ENCODE measurements around the gene SMARCAL1.

SMARCAL1 gene

DNA sequence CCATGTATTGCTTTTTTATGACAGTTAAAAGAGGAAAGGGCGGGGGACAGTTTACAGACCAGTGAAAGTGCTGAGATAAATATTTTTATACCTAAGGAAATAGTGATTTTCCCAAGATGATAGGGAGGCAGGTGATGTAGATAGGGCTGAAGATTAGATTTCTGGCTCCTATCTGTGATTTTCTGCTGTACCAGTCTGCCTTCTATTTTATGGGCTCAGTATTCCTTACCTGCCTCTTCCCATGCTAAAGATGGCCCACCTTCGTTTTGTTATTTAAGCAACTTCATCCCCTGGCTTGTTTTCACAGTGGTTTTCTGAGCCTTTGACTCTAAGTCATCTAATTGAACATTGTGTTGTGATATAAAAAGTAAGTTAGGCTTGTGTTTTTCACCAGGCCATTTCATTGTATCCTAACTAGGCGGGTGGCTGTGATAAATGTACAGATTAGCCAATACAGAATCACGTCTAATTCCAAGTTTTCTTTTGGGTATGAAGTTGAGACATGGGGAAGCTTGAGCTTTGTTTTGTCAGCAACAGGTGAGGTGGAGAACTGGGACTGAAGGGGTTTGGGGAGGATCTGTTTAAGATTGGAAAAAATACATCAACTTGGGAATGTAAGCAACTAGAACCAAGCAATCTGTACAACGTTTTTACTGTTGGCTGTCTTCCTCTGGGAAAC, 91.6 kb downstream of the SMARCAL1 start:
- TF ChIP-seq SUZ12 (IDR thresholded peaks at IDR 0.05; ENCODE audit: extremely low read depth, insufficient read depth, insufficient read length) (no peak), ZNF274 (IDR thresholded peaks at IDR 0.05; ENCODE audit: low read depth, low read length) (no peak), YY1 (IDR thresholded peaks at IDR 0.05; ENCODE audit: insufficient read depth, insufficient read length) (no peak)
- no peak overlapping the region for H3K4me3 ChIP-seq (ENCODE audit: insufficient read length, low read depth)
- DNase-seq (ENCODE audit: low read depth, low spot score), result no peak
- H3K9ac ChIP-seq (ENCODE audit: insufficient read length, low read depth), result no peak overlapping the region
- no peaks in the 10 kb centered on the region for H3K27me3 ChIP-seq (ENCODE audit: insufficient read depth, insufficient read length)
- H3K9me3 ChIP-seq (ENCODE audit: insufficient read depth, low read length), result no peaks in the 10 kb centered on the region
- no peaks in the 10 kb centered on the region for H3K4me1 ChIP-seq (ENCODE audit: insufficient read depth, insufficient read length)
- peaks cover 70% of the 10 kb centered on the region for H3K36me3 ChIP-seq (ENCODE audit: insufficient read depth, insufficient read length, low read length)

DNA sequence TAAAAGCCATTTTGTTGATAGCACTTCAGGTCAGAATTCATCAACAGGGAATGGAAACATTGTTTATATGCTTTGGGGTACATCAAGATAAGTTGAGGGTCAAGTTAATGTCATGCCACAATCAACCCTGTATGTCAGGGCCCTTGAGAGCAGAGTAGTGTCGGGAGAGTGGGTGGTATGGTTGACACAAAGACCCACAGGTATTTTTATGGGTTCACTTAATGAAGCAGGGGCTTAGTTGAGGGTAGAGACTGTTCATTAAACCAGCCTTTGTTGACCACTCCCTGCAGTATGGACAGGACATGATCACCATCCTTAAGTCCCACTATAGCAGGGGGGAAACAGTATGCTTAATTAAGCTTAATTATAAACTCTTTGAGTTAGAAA, 92.1 kb downstream of the SMARCAL1 start:
- TF ChIP-seq ZNF274 (IDR thresholded peaks at IDR 0.05; ENCODE audit: low read depth, low read length) (no peak), YY1 (IDR thresholded peaks at IDR 0.05; ENCODE audit: insufficient read depth, insufficient read length) (no peak), SUZ12 (IDR thresholded peaks at IDR 0.05; ENCODE audit: extremely low read depth, insufficient read depth, insufficient read length) (no peak)

GRCh38 chr2:216505133-216506106, 93.1 kb downstream of the SMARCAL1 start:
- no peaks in the 10 kb centered on the region for H3K4me1 ChIP-seq (ENCODE audit: insufficient read depth, insufficient read length)
- TF ChIP-seq YY1 (IDR thresholded peaks at IDR 0.05; ENCODE audit: insufficient read depth, insufficient read length), result no peak
- TF ChIP-seq ZNF274 (IDR thresholded peaks at IDR 0.05; ENCODE audit: low read depth, low read length), result no peak
- no peak for TF ChIP-seq SUZ12 (IDR thresholded peaks at IDR 0.05; ENCODE audit: extremely low read depth, insufficient read depth, insufficient read length)
- peaks cover 62% of the 10 kb centered on the region for H3K36me3 ChIP-seq (ENCODE audit: insufficient read depth, insufficient read length, low read length)
- no peak overlapping the region for H3K9ac ChIP-seq (ENCODE audit: insufficient read length, low read depth)
- no peaks in the 10 kb centered on the region for H3K27me3 ChIP-seq (ENCODE audit: insufficient read depth, insufficient read length)
- no peaks in the 10 kb centered on the region for H3K9me3 ChIP-seq (ENCODE audit: insufficient read depth, low read length)
- DNase-seq (ENCODE audit: low read depth, low spot score), result no peak
- no peak overlapping the region for H3K4me3 ChIP-seq (ENCODE audit: insufficient read length, low read depth)

More for the DNA sequence above, 92.1 kb downstream of the SMARCAL1 start:
- Histone ChIP-seq H3K4me3 (ENCODE audit: insufficient read length, low read depth) (no peak overlapping the region), H3K9me3 (ENCODE audit: insufficient read depth, low read length) (no peaks in the 10 kb centered on the region), H3K4me1 (ENCODE audit: insufficient read depth, insufficient read length) (no peaks in the 10 kb centered on the region), H3K27me3 (ENCODE audit: insufficient read depth, insufficient read length) (no peaks in the 10 kb centered on the region), H3K9ac (ENCODE audit: insufficient read length, low read depth) (no peak overlapping the region), H3K36me3 (ENCODE audit: insufficient read depth, insufficient read length, low read length) (peaks cover 67% of the 10 kb centered on the region)
- no peak for DNase-seq (ENCODE audit: low read depth, low spot score)

DNA sequence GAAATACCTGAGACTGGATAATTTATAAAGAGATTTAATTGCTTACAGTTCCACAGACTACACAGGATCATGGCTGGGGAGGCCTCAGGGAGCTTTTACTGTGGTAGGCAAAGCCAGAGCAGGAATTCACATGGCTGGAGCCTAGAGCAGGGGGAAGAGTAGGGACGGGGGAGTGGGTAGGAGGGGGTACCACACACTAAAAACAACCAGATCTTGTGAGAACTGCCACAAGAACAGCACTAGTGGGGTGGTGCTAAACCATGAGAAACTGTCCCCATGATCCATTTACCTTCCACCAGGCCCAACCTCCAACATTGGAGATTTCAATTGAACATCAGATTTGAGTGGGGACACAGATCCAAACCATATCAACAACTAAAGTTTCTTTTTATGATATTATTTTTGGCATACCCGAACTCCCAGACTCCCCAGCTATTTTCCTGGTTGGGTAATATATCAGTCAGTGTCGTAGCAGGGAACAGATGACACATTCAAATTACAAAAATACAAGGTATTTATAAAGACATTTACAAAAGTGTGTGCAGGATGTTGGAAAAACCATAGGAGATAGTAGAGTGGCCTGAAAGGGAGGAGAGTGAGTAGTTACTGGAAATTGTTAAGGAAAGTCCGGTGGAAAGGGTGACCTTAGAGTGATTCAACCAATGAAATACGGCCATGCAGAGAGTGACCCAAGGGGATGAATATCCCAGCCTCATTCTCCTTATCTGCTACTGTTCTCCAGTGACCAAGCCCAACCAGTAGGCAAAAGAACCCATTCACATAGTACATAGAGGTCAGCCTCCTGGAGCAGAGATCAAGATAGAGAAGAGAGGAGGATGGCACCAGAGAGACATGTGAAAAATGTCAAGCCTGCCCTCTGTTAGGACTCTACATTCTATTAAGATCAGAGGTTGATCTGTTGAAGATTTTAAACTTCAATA, 95.2 kb downstream of the SMARCAL1 start:
- Histone ChIP-seq H3K9ac (ENCODE audit: insufficient read length, low read depth) (no peak overlapping the region), H3K36me3 (ENCODE audit: insufficient read depth, insufficient read length, low read length) (peaks cover 41% of the 10 kb centered on the region), H3K4me1 (ENCODE audit: insufficient read depth, insufficient read length) (no peaks in the 10 kb centered on the region), H3K4me3 (ENCODE audit: insufficient read length, low read depth) (no peak overlapping the region), H3K27me3 (ENCODE audit: insufficient read depth, insufficient read length) (no peaks in the 10 kb centered on the region), H3K9me3 (ENCODE audit: insufficient read depth, low read length) (no peaks in the 10 kb centered on the region)
- no peak for TF ChIP-seq SUZ12 (IDR thresholded peaks at IDR 0.05; ENCODE audit: extremely low read depth, insufficient read depth, insufficient read length)
- TF ChIP-seq ZNF274 (IDR thresholded peaks at IDR 0.05; ENCODE audit: low read depth, low read length), result no peak
- no peak for TF ChIP-seq YY1 (IDR thresholded peaks at IDR 0.05; ENCODE audit: insufficient read depth, insufficient read length)
- DNase-seq (ENCODE audit: low read depth, low spot score), result no peak

- Histone ChIP-seq H3K36me3 (ENCODE audit: insufficient read depth, insufficient read length, low read length) (peaks cover 34% of the 10 kb centered on the region), H3K4me1 (ENCODE audit: insufficient read depth, insufficient read length) (no peaks in the 10 kb centered on the region), H3K27me3 (ENCODE audit: insufficient read depth, insufficient read length) (no peaks in the 10 kb centered on the region), H3K4me3 (ENCODE audit: insufficient read length, low read depth) (no peak overlapping the region), H3K9ac (ENCODE audit: insufficient read length, low read depth) (no peak overlapping the region), H3K9me3 (ENCODE audit: insufficient read depth, low read length) (no peaks in the 10 kb centered on the region)
- no peak for TF ChIP-seq SUZ12 (IDR thresholded peaks at IDR 0.05; ENCODE audit: extremely low read depth, insufficient read depth, insufficient read length)
- no peak for TF ChIP-seq YY1 (IDR thresholded peaks at IDR 0.05; ENCODE audit: insufficient read depth, insufficient read length)
- no peak for TF ChIP-seq ZNF274 (IDR thresholded peaks at IDR 0.05; ENCODE audit: low read depth, low read length)
- no peak for DNase-seq (ENCODE audit: low read depth, low spot score)
These were observed 95.9 kb downstream of the SMARCAL1 start for GRCh38 chr2:216508229-216508628.

DNA sequence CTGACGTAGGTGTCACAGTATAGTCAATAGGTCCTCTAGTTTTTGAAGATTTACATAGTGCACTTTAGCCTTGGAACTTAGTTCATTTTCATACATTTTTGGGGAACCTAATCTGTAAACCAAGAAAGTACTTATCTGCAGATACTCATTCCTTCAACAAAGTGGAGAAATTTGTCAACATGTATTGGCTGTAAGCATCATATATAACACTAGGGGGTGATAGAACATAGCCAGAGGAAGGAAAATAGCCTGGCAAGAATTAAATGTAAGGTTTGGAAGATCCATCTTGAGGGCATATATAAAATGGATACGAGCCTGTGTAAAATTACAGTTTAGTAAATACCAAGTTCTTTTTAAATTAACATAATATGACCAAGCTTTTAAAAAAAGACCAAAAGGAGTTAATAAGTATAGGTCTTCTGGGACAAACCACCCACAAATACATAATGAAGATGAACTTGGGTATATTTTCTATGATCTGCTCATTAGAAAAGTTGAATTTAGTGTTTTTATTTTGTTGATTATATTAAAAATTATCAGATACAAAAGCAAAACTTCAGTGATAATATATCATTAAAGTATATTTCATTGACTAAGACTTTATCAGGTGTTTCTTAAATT, 104.6 kb downstream of the SMARCAL1 start:
- Histone ChIP-seq H3K4me3 (ENCODE audit: insufficient read length, low read depth) (no peak overlapping the region), H3K4me1 (ENCODE audit: insufficient read depth, insufficient read length) (no peaks in the 10 kb centered on the region)
- no peak for DNase-seq (ENCODE audit: low read depth, low spot score)

More for the DNA sequence above, 104.6 kb downstream of the SMARCAL1 start:
- Histone ChIP-seq H3K9ac (ENCODE audit: insufficient read length, low read depth) (no peak overlapping the region), H3K36me3 (ENCODE audit: insufficient read depth, insufficient read length, low read length) (peaks cover 12% of the 10 kb centered on the region), H3K9me3 (ENCODE audit: insufficient read depth, low read length) (no peaks in the 10 kb centered on the region), H3K27me3 (ENCODE audit: insufficient read depth, insufficient read length) (no peaks in the 10 kb centered on the region)
- no peak for TF ChIP-seq SUZ12 (IDR thresholded peaks at IDR 0.05; ENCODE audit: extremely low read depth, insufficient read depth, insufficient read length)
- no peak for TF ChIP-seq ZNF274 (IDR thresholded peaks at IDR 0.05; ENCODE audit: low read depth, low read length)
- TF ChIP-seq YY1 (IDR thresholded peaks at IDR 0.05; ENCODE audit: insufficient read depth, insufficient read length), result no peak

Data from NT2/D1 (cell line).